Measurements from ENCODE around the gene HOXC9.

HOXC9 gene

GRCh38 chr12:54031480-54031879 lies 31.5 kb downstream of the HOXC9 start:
- DNase-seq (ENCODE audit: extremely low read depth, low read depth), result no peak
- no peak for TF ChIP-seq CTCF (IDR thresholded peaks at IDR 0.05; ENCODE audit: low read depth, low read length)

DNA sequence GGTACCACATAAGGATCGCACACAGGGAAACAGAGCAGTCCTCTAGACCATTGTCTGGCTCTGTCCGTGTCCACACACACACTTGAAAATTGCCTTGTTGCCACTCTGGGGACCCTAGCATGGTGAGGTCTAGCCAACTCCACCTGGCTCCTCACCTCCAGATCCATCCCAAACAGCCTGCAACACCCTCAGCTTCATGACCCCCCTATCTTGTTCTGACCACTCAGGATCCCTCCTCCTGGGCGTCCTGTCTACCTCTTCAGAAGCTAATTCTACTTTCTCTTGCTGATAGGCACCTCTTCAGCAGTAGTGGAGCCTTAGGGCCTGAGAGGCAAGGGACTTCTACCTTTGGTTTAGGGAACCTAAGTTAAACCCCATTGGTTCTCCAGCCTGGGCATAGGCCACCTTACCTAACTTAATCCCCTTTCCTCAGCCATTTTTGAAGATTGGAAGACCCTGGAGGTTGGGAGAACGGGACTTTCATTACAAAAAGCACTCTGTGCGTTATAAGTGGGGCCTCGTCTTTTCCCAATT lies 32.2 kb downstream of the HOXC9 start:
- DNase-seq (ENCODE audit: extremely low read depth, low read depth), result no peak
- TF ChIP-seq CTCF (IDR thresholded peaks at IDR 0.05; ENCODE audit: low read depth, low read length), result no peak

- peak; percentile 84 for TF ChIP-seq CTCF (IDR thresholded peaks at IDR 0.05; ENCODE audit: low read depth, low read length)
- DNase-seq (ENCODE audit: extremely low read depth, low read depth), result peak; percentile 14
Observed at GRCh38 chr12:54032627-54033100, 32.7 kb downstream of the HOXC9 start, which contains the start of gene HOXC5. Gene HOXC5 (plus strand): TSS chr12:54033050. CDS start chr12:54033123, 73 bp downstream.

- no peak for DNase-seq (ENCODE audit: extremely low read depth, low read depth)
Observed at GRCh38 chr12:54033106-54033979, 33.4 kb downstream of the HOXC9 start.

DNA sequence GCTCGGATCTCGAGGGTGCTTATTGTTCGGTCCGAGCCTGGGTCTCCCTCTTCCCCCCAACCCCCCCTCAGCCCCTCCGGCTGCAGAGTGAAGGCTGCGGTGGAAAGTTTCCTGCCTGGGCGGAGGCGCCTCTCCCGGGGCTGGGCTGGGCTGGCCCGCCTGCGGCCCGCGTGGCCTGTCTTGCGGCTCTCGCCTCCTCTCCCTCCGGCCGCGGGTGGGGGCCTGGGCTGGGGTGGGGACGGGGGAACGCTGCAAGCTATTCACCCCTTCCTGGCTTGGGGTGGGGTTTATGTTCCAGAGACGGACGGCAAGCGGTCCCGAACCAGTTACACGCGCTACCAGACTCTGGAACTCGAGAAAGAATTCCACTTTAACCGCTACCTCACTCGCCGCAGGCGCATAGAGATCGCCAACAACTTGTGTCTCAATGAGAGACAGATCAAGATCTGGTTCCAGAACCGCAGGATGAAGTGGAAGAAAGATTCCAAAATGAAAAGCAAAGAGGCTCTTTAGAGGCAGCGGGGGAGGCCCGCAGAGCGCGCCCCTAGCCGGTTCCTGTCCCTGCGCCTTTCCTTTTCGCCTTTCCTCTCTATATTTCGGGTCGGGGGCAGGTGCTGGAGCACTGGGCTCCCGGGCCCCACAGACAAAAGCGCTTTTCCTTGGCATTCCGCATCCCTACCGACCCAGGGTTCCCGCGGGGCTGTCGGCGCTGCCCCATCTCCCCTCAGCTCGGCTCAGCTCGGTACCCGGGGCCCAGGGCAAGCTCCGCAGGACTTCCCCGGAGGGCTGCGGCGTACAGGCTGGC lies 34.2 kb downstream of the HOXC9 start:
- TF ChIP-seq CTCF (IDR thresholded peaks at IDR 0.05; ENCODE audit: low read depth, low read length), result no peak
- DNase-seq (ENCODE audit: extremely low read depth, low read depth), result no peak

More at GRCh38 chr12:54033106-54033979, 33.4 kb downstream of the HOXC9 start:
- no peak for TF ChIP-seq CTCF (IDR thresholded peaks at IDR 0.05; ENCODE audit: low read depth, low read length)

GRCh38 chr12:54034785-54035310 lies 34.9 kb downstream of the HOXC9 start:
- no peak for TF ChIP-seq CTCF (IDR thresholded peaks at IDR 0.05; ENCODE audit: low read depth, low read length)
- DNase-seq (ENCODE audit: extremely low read depth, low read depth), result no peak
